H1 (cell line): ENCODE results near the gene SPDEF. TPM values are rescaled to one million over a fixed set of nuclear protein-coding genes. Genes with fewer than 3 reads are reported as not detected.

Experiments used
- CTCF ChIA-PET: fragments of 300-600 bp; sonication (Branson Sonifier 250); formaldehyde crosslinking; loops from one replicate; lab custom pipeline; 2021; ENCODE audit not compliant: partially characterized antibody; lab: Charles Lee
- POLR2A ChIA-PET: fragments of 300-600 bp; sonication (Branson Sonifier 250); formaldehyde crosslinking; loops from one replicate; lab custom pipeline; 2021; ENCODE audit warnings: inconsistent platforms; ENCODE audit not compliant: partially characterized antibody; lab: Charles Lee
- DNase-seq, 2 experiments: peaks; one replicate each; pipeline versions ENCODE4 v3.0.0 to v3.0.0-alpha.2; 2010 to 2022; ENCODE audit warnings: low spot score in 2 of 2, low read depth in 1 of 2, mixed read lengths in 1 of 2
- FAIRE-seq: peaks from 2 replicates; lab custom pipeline; 2011; peaks lifted over from hg19 to GRCh38; lab: Jason Lieb, UNC
- H2AFZ ChIP-seq: 2 replicates; pipeline ENCODE4 v1.8.1; 2012; ENCODE audit warnings: low read length, inconsistent platforms
- H2AK5ac ChIP-seq: 2 replicates; pipeline ENCODE4 v1.6.1; 2013; ENCODE audit warnings: low read depth, low read length
- H2BK120ac ChIP-seq: replicated peaks from 2 replicates; pipeline ENCODE3; 2013; ENCODE audit warnings: low read depth, low read length, inconsistent platforms
- H2BK12ac ChIP-seq: 2 replicates; pipeline ENCODE4 v1.6.1; 2013; ENCODE audit warnings: low read depth, low read length
- H2BK15ac ChIP-seq: 2 replicates; pipeline ENCODE4 v1.6.1; 2013; ENCODE audit warnings: low read length
- H2BK20ac ChIP-seq: 2 replicates; pipeline ENCODE4 v1.6.1; 2013; ENCODE audit warnings: low read length
- H2BK5ac ChIP-seq: 2 replicates; pipeline ENCODE4 v1.6.1; 2013; ENCODE audit warnings: low read depth, low read length
- H3K14ac ChIP-seq: 2 replicates; pipeline ENCODE4 v1.6.1; 2013; ENCODE audit warnings: inconsistent platforms; ENCODE audit not compliant: insufficient read length
- H3K18ac ChIP-seq: 2 replicates; pipeline ENCODE4 v1.6.1; 2013; ENCODE audit warnings: low read length; ENCODE audit errors: extremely low read depth
- H3K23ac ChIP-seq: 2 replicates; pipeline ENCODE4 v1.6.1; 2013; ENCODE audit warnings: inconsistent platforms; ENCODE audit not compliant: insufficient read length
- H3K23me2 ChIP-seq: 2 replicates; pipeline ENCODE4 v1.6.1; 2013; ENCODE audit warnings: low read depth, low read length
- H3K27ac ChIP-seq: 2 replicates; pipeline ENCODE4 v1.6.1; 2011; ENCODE audit warnings: low read depth, low read length, inconsistent platforms
- H3K27me3 ChIP-seq, 4 experiments: replicated peaks in 1 of 4; 1 replicate in 1 of 4; 2 replicates in 3 of 4; pipeline versions ENCODE4 v1.6.1 to v1.8.1; 2011 to 2013; ENCODE audit warnings: low read length in 3 of 4, mild to moderate bottlenecking in 3 of 4, inconsistent platforms in 2 of 4, mixed read lengths in 2 of 4, moderate library complexity in 1 of 4; ENCODE audit not compliant: control insufficient read depth in 3 of 4, insufficient read depth in 3 of 4; ENCODE audit errors: extremely low read depth in 1 of 4
- H3K36me3 ChIP-seq, 4 experiments: 2 replicates each; pipeline versions ENCODE4 v1.6.1 to v1.8.1; 2011 to 2013; ENCODE audit warnings: mild to moderate bottlenecking in 4 of 4, low read length in 3 of 4, moderate library complexity in 2 of 4, control low read depth in 1 of 4, inconsistent platforms in 1 of 4; ENCODE audit not compliant: insufficient read depth in 4 of 4, control insufficient read depth in 2 of 4
- H3K4ac ChIP-seq: replicated peaks from 2 replicates; pipeline ENCODE3; 2013; ENCODE audit warnings: low read length, low read depth, mixed read lengths, inconsistent platforms; ENCODE audit not compliant: insufficient read length
- H3K4me1 ChIP-seq, 4 experiments: replicated peaks in 1 of 4; 1 replicate in 1 of 4; 2 replicates in 3 of 4; pipeline versions ENCODE4 v1.6.1 to v1.8.1; 2011 to 2013; ENCODE audit warnings: low read length in 3 of 4, inconsistent platforms in 2 of 4, mixed read lengths in 1 of 4; ENCODE audit not compliant: insufficient read depth in 4 of 4, control insufficient read depth in 3 of 4
- H3K4me2 ChIP-seq, 2 experiments: 2 replicates each; pipeline versions ENCODE4 v1.6.1 to v1.8.1; 2011 to 2013; ENCODE audit warnings: low read depth in 2 of 2, low read length in 2 of 2, control low read depth in 1 of 2, inconsistent platforms in 1 of 2, mild to moderate bottlenecking in 1 of 2; ENCODE audit not compliant: insufficient read depth in 1 of 2
- H3K4me3 ChIP-seq, 4 experiments: fragments of 200-600, 300-600 bp in 1 of 4; sonication (generic), shearing (Covaris generic), sonication (Bioruptor Twin) in 1 of 4; 2 replicates each; pipeline versions ENCODE4 v1.5.1 to v1.8.1; 2011 to 2016; ENCODE audit warnings: low read length in 4 of 4, low read depth in 3 of 4, control low read depth in 2 of 4, inconsistent platforms in 2 of 4, mild to moderate bottlenecking in 2 of 4, mixed read lengths in 1 of 4, moderate library complexity in 1 of 4; ENCODE audit not compliant: insufficient read depth in 2 of 4; ENCODE audit errors: extremely low read depth in 1 of 4
- H3K56ac ChIP-seq: replicated peaks from 2 replicates; pipeline ENCODE3; 2013; ENCODE audit warnings: low read depth, mild to moderate bottlenecking, mixed read lengths, low read length, inconsistent platforms; ENCODE audit not compliant: insufficient read length
- H3K79me1 ChIP-seq: 2 replicates; pipeline ENCODE4 v1.6.1; 2013; ENCODE audit warnings: low read depth, low read length, control low read depth
- H3K79me2 ChIP-seq, 2 experiments: 2 replicates each; pipeline versions ENCODE4 v1.6.1 to v1.8.1; 2012 to 2013; ENCODE audit warnings: low read length in 2 of 2, mild to moderate bottlenecking in 2 of 2, inconsistent platforms in 1 of 2; ENCODE audit not compliant: insufficient read depth in 2 of 2, control insufficient read depth in 1 of 2
- H3K9ac ChIP-seq, 4 experiments: replicated peaks in 1 of 4; 1 replicate in 1 of 4; 2 replicates in 3 of 4; pipeline versions ENCODE4 v1.6.1 to v1.8.1; 2011 to 2013; ENCODE audit warnings: low read depth in 3 of 4, low read length in 3 of 4, control low read depth in 2 of 4, mild to moderate bottlenecking in 2 of 4, moderate library complexity in 2 of 4, inconsistent platforms in 1 of 4; ENCODE audit errors: extremely low read depth in 1 of 4
- H3K9me3 ChIP-seq, 2 experiments: 2 replicates each; pipeline versions ENCODE4 v1.6.1 to v1.8.1; 2012 to 2013; ENCODE audit warnings: mild to moderate bottlenecking in 2 of 2, moderate library complexity in 2 of 2, control low read depth in 1 of 2, inconsistent platforms in 1 of 2, low read depth in 1 of 2, low read length in 1 of 2, mixed read lengths in 1 of 2; ENCODE audit not compliant: insufficient read depth in 2 of 2
- H4K20me1 ChIP-seq, 2 experiments: replicated peaks in 1 of 2; 2 replicates each; pipeline versions ENCODE3 to v1.8.1; 2011 to 2013; ENCODE audit warnings: inconsistent platforms in 2 of 2, low read length in 2 of 2, mild to moderate bottlenecking in 1 of 2; ENCODE audit not compliant: insufficient read depth in 2 of 2, control insufficient read depth in 1 of 2
- H4K5ac ChIP-seq: 2 replicates; pipeline ENCODE4 v1.6.1; 2013; ENCODE audit warnings: low read length, low read depth, mixed read lengths, inconsistent platforms; ENCODE audit not compliant: insufficient read length
- H4K8ac ChIP-seq: 2 replicates; pipeline ENCODE4 v1.8.0; 2013; ENCODE audit warnings: mild to moderate bottlenecking, moderate library complexity, low read length, inconsistent platforms; ENCODE audit not compliant: insufficient read depth; ENCODE audit errors: extremely low read depth
- H4K91ac ChIP-seq: replicated peaks from 2 replicates; pipeline ENCODE3; 2013; ENCODE audit warnings: low read length, mixed read lengths, inconsistent platforms; ENCODE audit not compliant: insufficient read length
- ASH2L ChIP-seq: fragments of 200-600, 300-600 bp; sonication (generic); IDR thresholded peaks from one replicate; pipeline ENCODE4 v1.7.1; 2017; ENCODE audit warnings: low read length
- ATF2 ChIP-seq: IDR thresholded peaks from 2 replicates; pipeline ENCODE4 v1.6.1; 2012; ENCODE audit warnings: low read length, inconsistent platforms
- BACH1 ChIP-seq: IDR thresholded peaks from 2 replicates; pipeline ENCODE4 v1.6.1; 2012; ENCODE audit warnings: low read length, improper control_type of control experiment
- HDAC2 ChIP-seq, 2 experiments: fragments of 300-600 bp in 1 of 2; sonication (generic) in 1 of 2; IDR thresholded peaks; 2 replicates each; pipeline ENCODE4 v1.6.1; 2011 to 2012; ENCODE audit warnings: low read depth in 2 of 2, low read length in 2 of 2, mild to moderate bottlenecking in 2 of 2, moderate library complexity in 2 of 2, borderline replicate concordance in 1 of 2, inconsistent platforms in 1 of 2
- KDM4A ChIP-seq: IDR thresholded peaks from one replicate; pipeline ENCODE4 v1.7.1; 2012; ENCODE audit warnings: low read depth, mild to moderate bottlenecking, moderate library complexity, low read length, inconsistent platforms; ENCODE audit not compliant: severe bottlenecking
- KDM5A ChIP-seq: fragments of 200-600 bp; IDR thresholded peaks from 2 replicates; pipeline ENCODE4 v1.7.1; 2012; ENCODE audit warnings: mild to moderate bottlenecking, low read length, inconsistent platforms, mixed read lengths
- POLR2AphosphoS5 ChIP-seq: IDR thresholded peaks from 2 replicates; pipeline ENCODE4 v1.6.1; 2011; ENCODE audit warnings: low read depth, low read length
- SAP30 ChIP-seq: fragments of 300-600 bp; sonication (generic); IDR thresholded peaks from 2 replicates; pipeline ENCODE4 v1.7.1; 2012; ENCODE audit warnings: low read length, moderate library complexity, mild to moderate bottlenecking, inconsistent platforms; ENCODE audit not compliant: insufficient read depth, insufficient replicate concordance
- SUZ12 ChIP-seq: fragments of 200-600 bp; sonication (generic); IDR thresholded peaks from 2 replicates; pipeline ENCODE4 v1.6.1; 2012; ENCODE audit warnings: mild to moderate bottlenecking, inconsistent platforms, low read length, moderate library complexity, mixed read lengths
- TBP ChIP-seq: IDR thresholded peaks from 2 replicates; pipeline ENCODE4 v1.6.1; 2011; ENCODE audit warnings: low read depth, low read length, improper control_type of control experiment
- WGBS, 2 experiments: shearing (Covaris generic) in 1 of 2; methylation state at CpG; one replicate each; pipeline versions ENCODE4 v1.1.6 to v1.1.7; 2013 to 2015; ENCODE audit warnings: low lambda C conversion rate in 2 of 2, mixed read lengths in 2 of 2, inconsistent platforms in 1 of 2, low coverage in 1 of 2, missing lambda C conversion rate in 1 of 2; ENCODE audit not compliant: insufficient replicate concordance in 2 of 2, insufficient coverage in 1 of 2, insufficient read length in 1 of 2; ENCODE audit errors: extremely low coverage in 1 of 2, missing lambda C conversion rate in 1 of 2; 5-methylcytosine and 5-hydroxymethylcytosine counted together
- polyA plus RNA-seq, 7 experiments: library from polyadenylated mRNA; depleted of rRNA in 3 of 7; stranded (reverse) in 5 of 7; unstranded in 2 of 7; fragments of >200 nt in 5 of 7; fragments of 200-250 nt in 2 of 7; gene quantifications; 1 replicate in 5 of 7; 2 replicates in 1 of 7; 4 replicates in 1 of 7; pipeline versions ENCODE4 v1.2.1 to v1.2.3, GENCODE V29; 2011 to 2013; ENCODE audit warnings: missing spikeins in 2 of 7, mixed read lengths in 2 of 7
- total RNA-seq: library from RNA; stranded (reverse); fragmentation: NEBNext Ultra II Directional; extraction: Animal tissue kit (Norgen Biotek cat#: 25700); gene quantifications from 2 replicates; pipeline ENCODE4 v1.2.1, GENCODE V29; 2021

Gene SPDEF
- total and polyA plus RNA-seq, 2 of the 8 experiments (the other 6 are each of a cell fraction or from before 2014, with no cell fraction given): 0.15 to 0.30 TPM

DNA sequence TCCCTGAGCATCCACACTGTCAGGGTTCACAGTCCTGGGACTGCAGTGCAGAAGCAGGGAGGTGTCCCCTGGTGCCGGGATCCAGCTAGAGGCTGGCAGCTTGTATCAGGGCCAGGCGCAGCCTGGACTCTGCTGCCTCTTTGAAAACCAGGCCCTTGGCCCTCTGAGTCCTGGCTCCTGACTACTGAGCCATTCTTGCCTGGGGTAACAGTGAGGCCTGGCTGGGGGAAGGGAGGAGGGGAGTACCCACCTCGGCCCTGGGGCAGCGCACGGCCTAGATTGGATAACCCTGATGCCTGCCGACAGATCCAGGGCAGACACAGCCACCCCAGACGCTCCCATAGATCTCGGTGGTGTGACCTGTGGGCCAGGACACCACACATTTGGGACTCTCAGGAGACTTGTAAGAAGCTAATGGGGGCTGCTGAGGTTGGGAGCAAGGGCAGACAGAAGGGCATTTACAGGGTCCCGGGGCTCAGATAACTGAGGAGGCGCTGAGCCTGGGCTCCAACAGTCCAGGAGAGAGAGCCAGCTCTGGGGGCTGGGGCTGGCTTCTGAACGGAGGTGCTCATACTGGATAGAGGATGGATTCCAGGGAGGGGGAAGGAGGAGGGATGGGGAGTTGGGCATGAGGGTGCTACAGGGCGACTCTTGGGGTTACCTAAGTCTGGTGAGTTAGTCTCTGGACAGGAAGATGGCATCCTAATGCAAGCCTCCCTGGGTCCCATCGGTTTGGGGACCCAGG, 30.5 kb downstream of the SPDEF start:
- no peak for FAIRE-seq
- TF ChIP-seq BACH1 (no peak), ASH2L (no peak), SUZ12 (no peak), KDM5A (no peak), POLR2AphosphoS5 (no peak), ATF2 (no peak), TBP (no peak), HDAC2 (IDR thresholded peaks at IDR 0.05; ENCODE audit: borderline replicate concordance in 1 of 2, low read depth in 2 of 2, low read length in 2 of 2) (no peak), SAP30 (no peak), KDM4A (no peak)

More for the DNA sequence above, 30.5 kb downstream of the SPDEF start:
- H3K27me3 ChIP-seq: no peaks in the 10 kb centered on the region
- no peaks in the 10 kb centered on the region for H3K79me2 ChIP-seq
- no peak overlapping the region for H2BK12ac ChIP-seq
- no peak overlapping the region for H3K4me3 ChIP-seq
- H3K18ac ChIP-seq: no peak overlapping the region
- H3K14ac ChIP-seq: no peak overlapping the region
- H3K36me3 ChIP-seq: no peaks in the 10 kb centered on the region
- POLR2A ChIA-PET: interaction anchor here (1.3 to 3.1 kb wide), 3 partner anchors 9 to 13 kb away, joined by 3 to 15 read pairs (median 5); no protein-coding TSS in a partner anchor
- WGBS, 2 experiments: 89% methylated on average over 9 of the region's 13 CpGs; no CpG with 5 or more reads in 1 of the 2 experiments
- CTCF ChIA-PET: interaction anchor here (1.0 to 8.4 kb wide), 9 partner anchors 9 to 86 kb away, joined by 3 to 79 read pairs (median 5); no protein-coding TSS in a partner anchor
- no peak overlapping the region for H2AK5ac ChIP-seq
- no peak overlapping the region for H3K27ac ChIP-seq
- no peak overlapping the region for H4K91ac ChIP-seq
- no peak overlapping the region for H3K4me2 ChIP-seq
- H2BK120ac ChIP-seq: no peak overlapping the region
- no peak overlapping the region for H2AFZ ChIP-seq
- H4K5ac ChIP-seq: no peak overlapping the region
- no peak for DNase-seq
- no peaks in the 10 kb centered on the region for H3K79me1 ChIP-seq
- H3K9me3 ChIP-seq: no peaks in the 10 kb centered on the region
- H3K9ac ChIP-seq: no peak overlapping the region
- H2BK20ac ChIP-seq: no peak overlapping the region
- H3K4me1 ChIP-seq: peaks cover 3 to 20% (median 9%) of the 10 kb centered on the region in 4 experiments
- no peak overlapping the region for H3K56ac ChIP-seq
- no peak overlapping the region for H4K8ac ChIP-seq
- H3K23me2 ChIP-seq: no peaks in the 10 kb centered on the region; the same call in 1 of the 2 replicates
- H3K4ac ChIP-seq: no peak overlapping the region
- no peak overlapping the region for H2BK5ac ChIP-seq
- H4K20me1 ChIP-seq: no peaks in the 10 kb centered on the region
- no peak overlapping the region for H3K23ac ChIP-seq
- H2BK15ac ChIP-seq: 0 out of 2 replicates have a peak overlapping the region, but pooled peaks have one; percentile 61
